ENCODE data around the gene ZNF423.

ZNF423 gene

DNA sequence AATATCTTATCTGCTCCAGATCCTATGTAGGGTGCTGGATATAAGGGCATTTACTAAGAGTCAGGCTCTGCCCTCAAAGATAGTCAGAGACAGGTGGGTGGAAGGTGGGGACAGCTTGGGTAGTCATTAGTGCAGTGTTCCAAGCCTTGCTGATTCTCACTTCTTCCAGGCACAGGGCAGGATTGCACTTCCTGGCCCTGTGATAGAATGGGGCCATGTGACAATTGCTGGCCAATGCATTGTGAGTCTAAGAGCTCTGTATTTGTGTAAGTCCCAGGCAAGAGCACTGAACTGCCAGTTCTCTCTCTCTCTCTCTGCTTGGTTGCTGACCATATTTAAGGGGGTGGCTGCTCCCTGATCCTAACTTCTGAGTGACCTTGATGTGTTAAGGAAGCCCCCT, 370.2 kb downstream of the ZNF423 start:
- no peak for DNase-seq

DNA sequence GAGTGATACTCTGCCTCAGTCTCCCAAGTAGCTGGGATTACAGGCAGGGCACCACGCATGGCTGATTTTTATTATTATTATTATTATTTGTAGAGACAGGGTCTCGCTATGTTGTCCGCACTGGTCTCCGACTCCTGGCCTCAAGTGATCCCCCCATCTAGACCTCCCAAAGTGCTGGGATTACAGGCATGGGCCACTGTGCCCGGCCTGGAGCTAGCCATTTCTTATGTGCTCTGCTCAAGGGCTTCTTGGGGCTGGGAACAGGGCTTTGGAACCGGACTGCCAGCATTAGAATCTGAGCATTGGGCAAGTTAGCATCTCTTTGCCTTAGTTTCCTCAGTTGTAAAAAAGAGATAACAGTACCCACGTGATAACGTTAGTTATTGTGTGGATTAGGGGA, 371.0 kb downstream of the ZNF423 start:
- DNase-seq, result no peak

DNA sequence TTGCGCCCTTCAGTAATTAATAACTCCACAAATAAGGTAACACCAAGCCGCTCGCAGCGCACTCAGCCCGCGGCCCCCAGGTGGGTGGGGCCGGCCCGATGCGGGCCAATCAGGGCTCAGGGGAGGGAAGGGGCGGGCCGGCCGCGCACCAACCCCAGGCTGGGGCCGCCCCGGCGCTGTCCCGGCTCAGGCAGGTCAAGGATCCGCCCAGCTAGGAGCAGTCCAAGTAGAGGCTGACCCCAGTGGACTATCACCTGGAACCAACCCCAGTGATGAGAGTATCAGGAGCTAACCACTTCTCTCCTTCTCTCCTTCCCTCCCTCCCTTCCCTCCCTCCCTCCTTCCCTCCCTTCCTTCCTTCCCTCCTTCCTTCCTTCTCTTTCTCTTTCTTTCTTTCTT, 371.5 kb downstream of the ZNF423 start:
- no peak for DNase-seq

DNA sequence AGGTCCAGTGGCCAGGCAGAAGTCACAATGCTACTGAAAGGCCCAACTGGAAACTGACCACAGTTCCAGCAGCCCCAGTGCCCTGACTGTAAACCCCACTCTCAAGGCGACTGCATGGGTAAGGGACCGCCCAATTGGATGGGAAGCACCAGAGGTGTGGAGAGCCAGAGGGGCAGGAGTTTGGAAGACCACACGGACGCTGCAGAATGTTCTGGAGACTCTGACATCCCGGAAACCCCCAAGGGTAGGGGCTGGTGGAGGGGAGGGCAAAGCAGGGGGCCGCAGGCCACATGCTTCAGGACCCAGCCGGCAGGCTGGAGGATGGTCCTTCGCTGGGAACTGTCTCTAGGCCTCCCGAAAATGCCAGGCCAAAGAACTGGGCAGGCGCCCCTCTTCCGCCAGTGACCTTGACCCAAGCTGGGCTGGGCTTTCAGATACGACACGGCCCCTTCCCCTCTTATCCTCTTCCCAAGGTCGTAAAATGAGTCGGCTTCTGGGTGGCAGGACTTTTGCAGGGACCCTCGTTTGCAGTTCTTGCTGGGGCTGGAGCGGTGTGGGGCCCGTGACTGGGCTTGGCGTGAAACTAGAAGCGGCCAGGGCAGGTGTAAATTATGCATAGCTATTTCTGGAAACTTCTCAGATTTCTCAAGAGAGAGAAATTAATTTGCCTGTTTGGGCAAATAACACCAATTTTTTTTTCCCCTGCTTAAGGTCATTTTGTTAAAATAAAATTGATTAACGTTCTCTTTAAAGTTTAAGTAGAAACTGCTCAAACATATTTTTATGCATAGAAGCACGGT, 372.1 kb downstream of the ZNF423 start:
- no peak for DNase-seq

DNA sequence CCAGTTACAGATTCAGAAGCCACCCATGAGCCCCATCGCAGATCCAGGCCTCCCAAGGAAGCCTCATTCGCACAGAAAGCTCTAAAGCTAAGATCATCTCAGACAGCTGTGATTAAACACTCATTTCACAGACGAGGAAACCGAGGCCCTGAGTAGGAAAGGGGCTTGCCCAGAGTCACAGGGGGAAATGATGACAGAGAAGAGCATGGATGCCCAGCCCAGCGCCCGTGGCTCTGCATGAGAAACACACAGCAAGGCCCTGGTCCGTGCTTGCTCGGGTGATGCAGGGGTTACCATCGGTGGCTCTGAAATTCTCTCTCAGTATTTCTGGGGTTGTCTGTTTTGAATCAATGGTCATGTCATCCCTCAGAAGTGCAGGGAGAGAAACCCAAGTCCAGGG, 372.7 kb downstream of the ZNF423 start:
- DNase-seq, result no peak

DNA sequence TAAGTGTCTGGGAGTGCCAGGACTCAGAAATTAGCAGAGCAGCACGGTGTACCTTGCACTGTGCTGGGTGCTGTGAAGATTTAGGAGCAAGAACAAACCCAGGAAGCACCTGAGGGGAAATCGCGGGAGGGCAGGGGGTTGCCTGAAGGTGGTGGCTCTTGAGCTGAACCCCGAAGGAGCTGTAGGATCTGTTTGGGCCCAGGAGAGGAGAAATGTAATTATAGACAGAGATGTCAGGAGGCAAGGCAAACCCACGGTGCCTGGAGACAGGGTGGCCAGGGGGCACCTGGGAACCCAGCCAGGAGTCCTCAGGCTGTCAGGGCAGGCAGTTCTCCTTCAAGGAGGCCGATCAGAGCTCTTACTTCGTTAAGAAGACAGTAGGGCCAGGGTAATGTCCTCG, 373.2 kb downstream of the ZNF423 start:
- no peak for DNase-seq

DNA sequence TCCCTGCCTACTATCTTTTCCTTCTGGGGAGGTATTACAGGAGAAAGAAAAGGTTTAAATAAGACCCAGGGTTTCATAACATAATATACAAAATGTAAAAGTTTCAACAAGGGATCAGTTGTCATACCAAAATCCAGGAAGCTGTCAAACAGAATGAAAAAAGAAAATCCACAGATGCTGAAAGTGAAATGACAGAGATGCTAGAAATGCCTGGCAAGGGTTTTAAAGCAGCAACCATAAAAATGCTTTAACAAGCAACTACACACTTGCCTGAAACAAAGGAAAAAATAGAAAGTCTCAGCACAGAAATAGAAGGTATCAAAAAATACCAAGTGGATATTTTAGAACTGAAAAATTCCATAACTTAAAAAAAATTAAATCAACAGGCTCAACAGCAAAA, 377.3 kb downstream of the ZNF423 start:
- DNase-seq, result no peak

DNA sequence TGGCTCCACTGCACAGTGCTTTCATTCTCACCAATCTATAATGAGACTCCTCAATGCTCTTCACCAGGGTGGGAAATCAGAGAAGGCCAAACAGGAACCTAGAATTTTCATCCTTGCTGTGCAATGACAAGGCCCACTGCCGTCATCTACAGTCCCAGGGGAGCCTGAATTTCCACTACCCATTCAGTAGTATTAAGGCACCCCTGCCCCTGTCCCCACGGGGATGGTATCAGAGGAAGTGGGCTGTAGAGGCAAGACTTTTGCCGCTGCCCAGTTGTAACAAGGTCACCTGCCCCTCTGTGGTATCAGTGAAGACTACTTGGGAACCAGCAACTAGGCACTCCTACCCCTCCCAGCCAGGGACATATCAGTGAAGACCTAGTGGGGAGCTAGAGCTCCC, 377.8 kb downstream of the ZNF423 start:
- DNase-seq, result no peak

DNA sequence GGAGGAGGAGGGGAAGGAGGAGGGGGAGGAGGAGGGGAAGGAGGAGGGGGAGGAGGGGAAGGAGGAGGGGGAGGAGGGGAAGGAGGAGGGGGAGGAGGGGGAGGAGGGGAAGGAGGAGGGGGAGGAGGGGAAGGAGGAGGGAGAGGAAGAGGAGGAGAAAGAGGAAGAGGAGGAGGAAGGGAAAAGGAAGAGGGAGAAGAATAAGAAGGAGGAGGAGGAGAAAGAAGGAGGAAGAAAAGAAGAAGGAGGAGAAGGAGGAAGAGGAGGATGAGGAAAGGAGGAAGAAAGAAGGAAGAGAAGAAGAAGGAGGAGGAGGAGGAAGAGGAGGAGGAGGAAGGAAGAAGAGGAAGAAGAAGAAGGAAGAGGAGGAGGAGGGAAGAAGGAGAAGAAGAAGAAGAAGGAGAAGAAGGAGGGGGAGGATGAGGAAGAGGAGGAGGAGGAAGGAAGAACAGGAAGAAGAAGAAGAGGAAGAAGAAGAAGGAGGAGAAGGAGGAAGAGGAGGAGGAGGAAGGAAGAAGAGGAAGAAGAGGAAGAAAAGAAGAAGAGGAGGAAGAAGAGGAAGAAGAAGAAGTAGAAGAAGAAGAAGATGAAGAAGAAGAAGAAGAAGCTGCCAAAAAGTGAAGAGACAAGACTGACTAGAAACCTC, 378.5 kb downstream of the ZNF423 start:
- DNase-seq, result no peak

DNA sequence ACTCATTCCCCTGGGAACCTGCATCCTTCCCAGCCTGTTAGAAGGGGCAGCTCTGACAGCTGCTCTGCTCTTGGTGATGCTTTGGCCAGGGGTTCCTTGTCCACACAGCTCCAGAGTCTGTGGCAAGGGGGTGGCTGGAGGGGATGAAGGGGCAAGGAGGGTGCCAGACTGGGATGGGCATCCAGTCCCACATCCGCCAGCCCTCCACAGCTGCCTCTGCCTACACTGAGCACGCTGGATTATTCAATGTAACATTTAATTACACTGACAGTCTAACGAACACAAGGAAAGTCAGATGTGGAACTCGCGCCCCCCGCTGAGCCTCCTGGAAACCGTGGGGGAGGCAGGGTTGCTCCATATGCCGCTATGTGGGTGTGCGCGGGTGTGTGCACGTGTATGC, 381.2 kb downstream of the ZNF423 start:
- no peak for DNase-seq

DNA sequence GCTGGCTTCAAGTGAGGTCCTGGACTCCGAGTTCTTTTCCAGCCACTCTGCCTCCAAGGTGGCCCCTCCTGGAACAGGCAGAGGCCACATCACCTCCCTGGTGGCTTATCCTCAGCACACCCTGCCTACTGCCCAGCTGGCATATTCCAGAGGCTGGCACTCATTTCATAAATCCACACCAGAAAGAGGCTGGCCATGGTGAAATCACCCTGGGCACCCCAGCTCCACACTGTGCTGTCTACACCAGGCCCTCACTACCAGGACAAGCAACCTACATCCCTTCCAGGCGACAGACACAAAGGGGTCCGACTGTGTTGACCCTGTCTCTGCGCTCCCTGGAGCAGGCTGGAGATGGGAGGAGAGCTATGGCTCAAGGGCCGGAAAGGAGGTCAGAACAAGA, 382.1 kb downstream of the ZNF423 start:
- DNase-seq, result no peak

DNA sequence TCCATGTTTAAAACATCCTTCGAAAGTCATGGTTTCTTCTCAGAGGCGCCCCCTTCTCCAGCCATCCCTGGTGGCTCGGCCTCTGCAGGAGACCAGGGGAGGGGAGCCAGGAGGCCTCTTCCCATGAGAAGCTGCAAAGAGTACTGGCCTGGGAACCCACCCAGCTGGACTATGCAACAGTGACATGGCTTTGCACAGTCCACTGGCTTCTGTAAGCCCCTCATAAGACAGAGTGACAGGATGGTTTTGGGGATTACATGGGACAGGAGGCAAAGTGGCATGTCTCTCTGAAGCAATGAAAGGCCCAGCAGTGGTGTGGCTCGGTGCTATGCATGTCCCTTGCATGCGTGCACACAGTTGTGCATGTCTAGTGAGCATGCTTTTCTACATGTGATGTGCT, 382.8 kb downstream of the ZNF423 start:
- no peak for DNase-seq

DNA sequence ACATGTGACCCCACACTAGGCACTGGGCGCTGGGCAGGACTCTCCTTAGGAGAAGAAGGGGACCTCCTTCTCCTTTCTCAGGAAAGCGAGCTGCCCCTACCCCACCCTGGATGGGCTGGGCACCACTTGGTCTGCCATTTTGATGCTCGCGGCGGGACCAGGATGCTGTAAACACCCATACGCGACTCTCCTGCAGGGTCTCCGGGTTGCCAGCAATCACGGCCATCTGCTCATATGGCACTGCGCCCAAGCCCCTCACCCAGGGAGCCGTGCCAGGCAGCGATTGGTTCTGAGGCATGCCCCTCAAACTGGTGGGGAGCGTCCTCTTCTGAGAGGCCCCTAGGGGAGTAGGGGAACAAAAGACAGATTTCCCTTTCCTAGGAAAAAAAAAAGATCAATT, 383.3 kb downstream of the ZNF423 start:
- DNase-seq, result no peak

DNA sequence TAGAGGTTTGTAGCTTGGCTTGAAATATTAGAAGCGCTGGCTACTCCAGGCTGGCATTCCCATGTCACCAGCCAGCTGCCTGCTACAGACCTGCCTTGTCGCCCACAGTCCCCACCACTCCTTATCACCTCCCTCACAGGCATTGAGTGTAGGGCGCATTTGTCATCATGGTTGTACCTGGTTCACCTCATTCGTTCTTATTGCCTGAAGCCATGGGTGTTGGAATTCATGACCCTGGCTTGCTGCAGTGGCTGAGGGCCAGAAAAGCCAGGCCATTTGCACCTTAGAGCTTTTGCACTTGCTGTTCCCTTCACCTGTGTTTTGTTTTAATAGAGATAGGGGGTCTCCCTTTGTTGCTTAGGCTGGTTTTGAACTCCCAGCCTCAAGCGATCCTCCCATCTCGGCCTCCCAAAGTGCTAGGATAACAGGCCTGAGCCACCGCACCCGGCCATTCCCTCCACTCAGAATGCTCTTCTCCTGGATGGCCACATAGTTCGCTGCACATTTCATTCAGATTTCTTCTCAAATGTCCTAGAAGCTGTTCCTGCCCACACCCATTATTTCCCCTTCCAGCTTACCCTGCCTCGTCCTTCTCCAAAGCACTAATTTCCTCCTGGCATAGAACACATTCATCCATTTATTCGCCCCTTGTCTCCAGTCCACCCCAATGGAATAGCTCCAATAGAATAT, 384.7 kb downstream of the ZNF423 start:
- DNase-seq, result no peak

DNA sequence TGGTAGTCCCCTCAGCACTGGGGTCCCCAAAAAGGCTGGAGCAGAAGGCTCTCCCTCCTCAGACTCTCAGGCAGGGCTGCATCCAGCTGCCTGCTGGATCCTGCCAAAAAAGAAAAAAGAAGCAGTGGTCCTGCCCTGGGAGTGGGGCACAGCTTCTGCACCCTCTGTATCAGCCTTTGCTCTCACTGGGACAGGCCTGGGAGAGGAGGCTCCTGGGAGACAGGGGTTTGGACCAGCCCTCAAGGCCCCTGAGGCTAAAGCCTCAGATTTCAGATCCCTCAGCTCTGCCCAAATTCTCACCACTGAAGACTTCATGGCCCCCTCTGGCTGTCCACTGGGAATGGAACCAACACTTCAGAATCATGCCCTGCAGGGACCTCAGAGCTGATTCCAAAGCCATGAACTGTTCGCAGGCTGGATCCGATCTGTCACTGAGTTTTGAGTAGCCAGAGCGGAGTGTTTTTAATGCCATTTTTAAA, 385.4 kb downstream of the ZNF423 start:
- no peak for DNase-seq

DNA sequence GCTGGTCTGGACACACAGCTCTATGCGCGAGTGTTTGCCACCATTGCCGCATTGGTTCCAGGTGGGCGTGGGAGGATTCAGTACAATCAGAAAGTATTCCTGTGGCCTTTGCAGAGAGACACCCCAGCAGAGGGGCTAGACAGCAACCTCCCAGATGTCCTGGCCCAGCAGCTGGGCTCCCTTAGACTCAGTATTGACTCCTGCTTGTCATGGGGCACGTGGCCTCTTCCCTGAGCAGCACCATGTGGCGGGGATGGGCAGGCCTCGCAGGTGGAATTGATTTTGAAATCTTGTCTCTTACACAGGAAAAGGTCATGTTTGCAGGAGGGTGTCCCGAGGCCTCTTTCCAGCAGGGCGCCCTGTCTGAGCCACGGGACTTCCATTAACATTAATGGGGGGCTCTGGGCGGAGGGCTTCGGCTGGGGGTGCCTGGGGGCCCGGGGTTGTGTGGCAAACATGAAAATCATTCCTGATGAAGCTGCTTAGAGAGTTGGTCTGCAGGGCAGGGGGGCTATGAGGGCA, 385.9 kb downstream of the ZNF423 start:
- DNase-seq, result no peak

DNA sequence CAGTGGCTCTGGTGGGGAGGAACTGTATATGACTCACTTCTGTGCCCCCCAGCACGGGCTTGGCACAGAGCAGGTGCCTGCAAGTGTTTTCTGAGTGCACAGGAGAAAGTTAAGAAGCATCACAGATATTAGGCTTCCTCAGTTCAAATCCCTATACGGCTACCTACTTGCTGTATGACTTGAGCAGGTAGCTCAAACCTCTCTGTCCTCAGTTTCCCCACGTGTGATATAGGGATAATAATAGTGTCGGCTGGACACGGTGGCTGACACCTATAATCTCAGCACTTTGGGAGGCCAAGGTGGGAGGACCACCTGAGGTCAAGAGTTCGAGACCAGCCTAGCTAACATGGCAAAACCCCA, 386.6 kb downstream of the ZNF423 start:
- no peak for DNase-seq

DNA sequence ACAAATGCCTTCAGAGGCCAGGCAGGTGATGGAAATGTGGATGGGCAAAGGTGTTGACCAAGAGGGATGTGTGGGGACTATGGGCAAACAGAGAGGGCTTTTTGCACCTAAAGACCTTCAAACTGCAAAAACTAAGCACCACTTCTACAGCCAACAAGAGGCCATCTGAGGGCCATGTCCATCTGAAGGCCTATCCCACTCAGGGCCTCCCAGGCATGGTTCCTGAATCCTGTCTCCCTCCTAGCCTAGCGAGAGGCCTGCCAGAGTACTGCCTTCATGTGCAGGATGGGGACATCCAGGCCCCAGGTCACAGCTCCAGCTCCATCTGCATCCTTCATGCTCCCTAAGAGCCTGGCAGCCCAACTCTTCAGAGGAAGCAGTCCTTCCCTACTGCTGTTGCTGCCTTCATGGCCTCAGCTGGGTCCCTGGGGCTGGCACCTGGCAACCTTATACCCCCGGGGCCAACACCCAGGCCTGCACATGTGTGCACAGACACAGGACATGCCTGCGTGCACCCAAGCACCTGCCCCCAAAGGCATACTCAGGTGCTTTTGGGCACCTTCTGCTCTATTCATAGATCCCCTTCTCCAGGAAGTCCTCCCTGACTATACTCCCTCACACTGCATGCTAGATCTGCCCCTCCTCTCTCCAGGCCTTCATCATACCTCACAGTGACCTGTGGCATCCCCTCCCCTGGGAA, 387.2 kb downstream of the ZNF423 start:
- no peak for DNase-seq

DNA sequence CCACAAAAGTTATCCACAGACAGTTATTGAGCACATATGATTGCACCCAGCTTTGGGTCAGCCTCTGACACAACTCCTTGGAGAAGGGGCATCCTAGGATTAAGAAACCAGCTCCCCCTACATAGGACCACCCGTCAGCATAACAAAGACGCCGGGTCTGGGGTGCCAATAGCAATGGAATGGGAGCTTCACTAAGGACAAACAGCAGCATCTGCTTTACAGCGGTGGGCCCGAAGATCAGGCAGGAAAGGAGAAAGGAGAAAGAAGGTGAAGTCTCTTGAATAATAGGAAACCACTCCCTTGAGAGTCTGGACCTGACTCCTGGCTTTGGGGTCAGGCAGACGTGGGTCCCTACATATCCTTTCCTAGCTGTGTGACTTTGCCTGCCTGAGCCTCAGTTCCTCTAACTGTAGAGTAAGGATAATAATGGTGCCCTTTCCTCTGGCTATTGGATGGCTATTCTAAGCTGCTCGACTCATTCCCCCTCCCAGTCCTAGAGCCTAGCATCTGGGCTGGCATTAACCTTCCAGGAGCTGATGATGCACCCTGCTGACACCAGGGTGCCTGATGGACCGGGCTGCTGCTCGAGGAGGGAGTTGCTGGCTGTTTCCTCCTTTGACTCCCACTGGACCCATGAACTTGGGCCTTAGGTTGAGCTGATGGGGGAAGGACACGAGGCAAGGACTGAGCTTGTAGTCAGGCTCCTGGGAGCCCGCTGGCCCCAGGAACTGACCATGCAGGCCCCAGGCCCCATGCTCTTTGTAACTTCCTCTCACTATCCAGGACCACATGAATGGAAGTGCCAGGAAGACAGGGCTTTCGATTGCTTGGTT, 388.2 kb downstream of the ZNF423 start:
- no peak for DNase-seq

DNA sequence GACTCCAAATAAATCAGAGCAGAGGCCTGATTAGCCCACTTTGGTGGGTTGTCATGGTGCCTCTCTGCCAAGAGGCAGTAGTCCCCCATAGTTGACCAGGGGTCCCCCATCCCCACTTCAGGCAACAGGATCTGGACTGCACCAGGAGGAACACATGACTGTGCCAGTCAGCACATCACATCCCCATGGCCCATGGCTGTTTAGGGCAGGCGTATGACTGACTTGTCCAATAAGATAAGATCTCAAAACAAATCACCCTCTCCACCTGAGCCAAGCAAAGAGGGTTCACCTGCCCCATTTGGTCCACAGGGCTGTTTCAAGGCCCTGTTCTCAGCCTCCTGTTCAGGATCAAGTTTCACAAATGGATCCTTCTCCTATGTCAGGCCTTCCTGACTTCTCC, 389.0 kb downstream of the ZNF423 start:
- no peak for DNase-seq

DNA sequence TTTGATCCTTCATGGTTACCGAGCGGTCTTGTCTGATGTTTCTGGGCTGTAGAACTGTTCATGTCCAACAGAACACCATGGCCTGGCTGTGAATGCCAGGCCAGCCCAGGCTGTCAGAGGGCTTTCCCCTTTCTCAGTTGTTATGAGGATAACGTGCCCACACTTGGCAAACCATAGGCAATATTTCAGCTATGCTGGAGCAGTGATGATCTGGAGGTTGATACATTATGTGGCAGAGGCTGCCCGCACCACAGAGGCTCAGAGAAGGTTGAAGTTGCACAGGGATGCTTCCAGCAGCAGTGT, 389.4 kb downstream of the ZNF423 start:
- no peak for DNase-seq

Data from effector CD4-positive, alpha-beta T cell (primary cell).